Stimulated activated CD8-positive, alpha-beta memory T cell treated with anti-CD3 and anti-CD28 coated beads, Interleukin-12 subunit alpha, Interleukin-12 subunit beta, amount 100 ng/mL, for 4 hours (primary cell): Measurements from ENCODE around the gene FBXO36.
"Not testable (repeated sequence)": the region's sequence is repeated elsewhere in the genome, so short reads cannot be mapped to it uniquely, and the experiment has no call there.

Experiments used
- DNase-seq: peaks from one replicate; pipeline ENCODE4 v3.0.0-alpha.2; 2020; ENCODE audit warnings: low read depth

Gene FBXO36, protein sequence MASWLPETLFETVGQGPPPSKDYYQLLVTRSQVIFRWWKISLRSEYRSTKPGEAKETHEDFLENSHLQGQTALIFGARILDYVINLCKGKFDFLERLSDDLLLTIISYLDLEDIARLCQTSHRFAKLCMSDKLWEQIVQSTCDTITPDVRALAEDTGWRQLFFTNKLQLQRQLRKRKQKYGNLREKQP

DNA sequence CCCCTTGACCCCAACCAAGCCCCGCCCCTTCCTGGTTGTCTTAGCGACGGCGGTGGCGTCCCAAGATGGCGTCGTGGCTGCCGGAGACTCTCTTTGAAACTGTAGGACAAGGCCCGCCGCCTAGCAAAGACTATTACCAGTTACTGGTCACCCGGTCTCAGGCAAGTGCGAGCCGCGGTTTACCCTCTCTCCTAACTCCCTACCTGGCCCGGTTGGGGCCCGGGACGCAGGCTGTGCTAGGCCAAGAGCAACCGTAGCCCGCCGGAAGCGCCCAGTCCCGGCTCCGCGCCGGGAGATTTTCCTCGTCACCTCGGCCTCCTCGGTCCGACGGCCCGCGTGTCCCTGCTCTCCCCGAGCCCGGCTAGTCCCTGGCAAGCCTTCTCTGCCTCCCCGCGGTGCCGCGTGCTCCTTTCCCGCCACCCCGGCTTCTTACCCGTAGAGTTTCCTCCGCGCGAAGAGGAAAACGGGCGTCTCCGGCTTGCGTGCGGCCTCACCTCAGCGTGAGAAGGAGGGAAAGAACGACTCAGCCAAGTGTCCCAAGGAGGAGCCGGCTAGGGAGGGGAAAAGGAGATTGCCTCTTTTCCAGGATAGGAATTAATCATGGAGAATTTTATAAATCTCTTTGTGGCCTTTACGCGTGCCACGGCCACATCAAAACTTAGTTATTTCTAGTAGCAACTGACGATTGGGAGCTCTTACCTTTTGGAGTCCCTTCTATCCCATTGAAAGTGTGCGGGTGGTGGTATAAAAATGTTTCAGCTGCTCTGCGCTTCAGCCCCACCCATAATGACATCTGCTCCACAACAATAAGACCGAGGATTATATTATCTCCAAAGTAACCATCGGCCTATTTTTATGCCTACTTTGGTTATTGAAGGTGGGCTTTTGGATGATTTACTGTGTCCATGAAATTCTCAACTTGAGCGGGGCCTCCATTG, at the start of gene FBXO36:
Gene FBXO36 (plus strand): TSS at position 55 of the 938 bp plus-strand sequence. CDS start 11 bp downstream, at position 66.
- peak; percentile 84 for DNase-seq

DNA sequence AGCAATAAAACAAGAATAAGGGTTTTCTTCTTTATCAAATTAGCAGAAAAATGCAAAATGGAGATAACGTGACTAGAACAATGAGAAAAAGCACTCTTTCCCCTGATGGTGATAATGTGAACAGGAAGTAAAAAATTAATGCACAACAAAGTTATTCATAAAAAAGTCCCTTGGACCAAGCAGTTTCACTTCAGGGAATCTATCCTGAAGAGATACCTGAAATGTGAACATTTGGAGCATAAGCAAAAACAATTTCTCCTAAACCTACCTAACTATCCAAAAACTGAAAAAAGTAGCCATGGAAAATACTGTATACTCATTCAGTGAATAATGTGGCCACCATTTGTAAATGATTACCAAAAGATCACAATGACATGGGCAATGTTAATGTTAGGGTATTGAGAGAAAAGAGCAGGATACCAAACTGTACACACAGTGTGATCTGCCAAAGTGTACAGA, 49.2 kb upstream of the FBXO36 start:
- no peak for DNase-seq

DNA sequence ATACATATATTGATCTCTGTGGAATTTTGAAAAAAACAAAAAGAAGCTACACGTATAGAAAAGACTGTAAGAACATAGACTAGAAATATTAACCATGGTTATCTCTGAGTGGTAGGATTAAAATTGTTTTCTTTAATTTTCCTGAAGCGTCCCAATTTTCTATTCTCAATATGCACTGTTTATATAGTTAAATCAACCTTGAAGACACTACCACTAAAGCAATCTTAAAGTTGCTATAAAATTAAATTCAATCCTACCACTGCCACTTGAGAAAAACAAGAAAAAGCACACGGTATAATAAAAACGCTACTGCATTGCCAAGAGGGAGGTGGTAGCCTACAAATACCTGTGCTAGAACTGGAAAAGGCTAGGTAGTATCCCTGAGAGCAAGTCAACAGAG, 47.7 kb upstream of the FBXO36 start:
- no peak for DNase-seq

DNA sequence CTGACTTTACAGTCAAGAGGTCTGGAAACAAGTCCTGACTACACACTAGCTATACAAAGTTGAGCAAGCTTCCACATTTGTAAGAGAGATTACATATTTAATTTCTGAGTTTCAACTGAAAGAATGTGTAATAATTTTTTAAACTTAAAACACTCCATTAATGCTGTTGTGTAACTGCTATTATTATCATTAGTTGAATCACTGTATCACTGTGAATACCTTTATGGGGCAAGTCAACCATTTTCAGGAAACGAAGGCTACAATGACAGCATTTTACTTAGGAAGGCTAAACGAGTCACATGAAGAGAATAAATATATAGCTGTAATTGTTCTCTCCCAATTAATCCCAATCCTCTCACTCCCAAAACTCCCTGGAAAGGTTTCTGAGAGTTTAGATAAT, 46.8 kb upstream of the FBXO36 start:
- DNase-seq = no peak

DNA sequence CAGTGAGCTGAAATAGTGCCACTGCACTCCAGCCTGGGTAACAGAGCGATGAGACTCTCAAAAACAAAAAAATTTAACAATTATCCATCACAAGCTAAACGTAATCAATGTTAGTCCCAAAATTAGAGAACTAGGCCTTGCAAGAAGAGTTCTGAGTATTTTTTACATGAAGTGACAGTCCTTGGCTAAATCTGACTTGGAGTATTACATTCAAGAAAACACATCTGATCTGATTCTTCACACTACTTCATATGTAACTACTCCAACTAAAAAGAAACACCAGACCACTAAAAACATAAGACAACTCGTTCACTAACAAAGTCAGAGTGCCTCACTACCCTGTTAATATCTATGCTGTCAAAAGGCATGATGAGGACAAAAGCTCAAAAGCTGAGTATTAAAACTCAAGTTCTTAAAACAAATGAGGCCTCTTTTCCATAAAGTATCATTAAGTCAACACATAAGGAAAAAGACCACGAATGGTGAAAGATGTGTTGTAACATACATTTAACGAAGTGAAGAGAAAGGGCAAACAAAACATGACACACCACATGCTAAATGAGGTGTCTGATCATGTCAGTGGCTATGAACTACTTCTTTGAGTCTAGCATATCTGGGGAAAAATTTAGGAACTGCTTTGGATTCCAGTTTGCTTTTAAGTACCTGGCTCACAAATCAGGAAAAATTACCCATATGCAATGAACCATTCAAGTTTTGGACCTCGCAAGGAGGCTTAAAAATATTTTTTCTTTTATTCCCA, 42.9 kb upstream of the FBXO36 start:
- DNase-seq = no peak

DNA sequence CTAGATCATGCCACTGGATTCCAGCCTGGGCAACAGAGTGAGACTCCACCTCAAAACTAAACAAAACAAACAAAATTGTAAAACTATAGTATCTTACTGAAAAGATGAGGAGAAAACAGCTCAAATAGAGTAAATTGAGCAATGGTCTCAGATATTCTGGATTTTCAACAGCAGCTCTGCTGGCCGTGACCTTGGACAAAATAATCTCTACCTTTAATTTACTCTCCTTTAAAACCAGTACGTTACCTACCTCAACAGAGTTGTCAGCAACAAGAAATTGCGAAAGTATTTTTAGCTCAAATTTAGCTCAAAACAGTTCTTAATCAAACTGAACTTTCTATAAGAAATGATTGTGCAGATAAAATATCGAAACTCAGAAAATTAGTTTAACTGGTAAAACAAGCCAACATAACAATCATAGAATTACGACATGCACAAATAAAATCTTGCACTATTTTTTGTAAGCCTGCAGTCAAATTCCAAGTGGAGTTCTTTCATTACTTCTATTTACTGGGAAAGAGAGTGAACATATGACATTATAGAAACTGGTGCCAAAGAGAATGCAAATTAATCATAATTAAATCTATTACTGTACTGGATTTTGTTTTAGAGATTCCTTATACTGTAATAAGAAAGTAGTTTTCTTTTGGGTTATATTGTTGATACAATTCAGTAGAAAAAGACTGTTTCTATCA, 41.3 kb upstream of the FBXO36 start:
- no peak for DNase-seq

DNA sequence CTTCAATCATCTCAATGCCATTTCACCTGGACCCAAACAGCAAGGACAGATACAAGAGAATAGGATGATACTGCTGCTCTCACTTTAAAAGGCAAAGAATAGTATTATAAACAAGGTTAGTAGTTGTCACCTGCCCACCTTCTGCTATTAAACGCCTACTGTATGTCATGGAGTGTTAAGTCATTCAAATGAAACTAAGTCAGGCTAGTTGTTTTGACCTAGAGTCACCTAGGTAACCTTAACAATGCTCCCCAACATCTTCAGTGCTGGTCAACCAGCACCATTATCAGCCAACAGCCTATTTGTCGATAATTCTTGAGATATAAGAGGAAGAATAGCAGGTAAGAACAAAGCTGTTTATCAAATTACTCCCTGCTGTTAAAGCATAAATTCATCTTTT, 39.7 kb upstream of the FBXO36 start:
- DNase-seq = no peak

DNA sequence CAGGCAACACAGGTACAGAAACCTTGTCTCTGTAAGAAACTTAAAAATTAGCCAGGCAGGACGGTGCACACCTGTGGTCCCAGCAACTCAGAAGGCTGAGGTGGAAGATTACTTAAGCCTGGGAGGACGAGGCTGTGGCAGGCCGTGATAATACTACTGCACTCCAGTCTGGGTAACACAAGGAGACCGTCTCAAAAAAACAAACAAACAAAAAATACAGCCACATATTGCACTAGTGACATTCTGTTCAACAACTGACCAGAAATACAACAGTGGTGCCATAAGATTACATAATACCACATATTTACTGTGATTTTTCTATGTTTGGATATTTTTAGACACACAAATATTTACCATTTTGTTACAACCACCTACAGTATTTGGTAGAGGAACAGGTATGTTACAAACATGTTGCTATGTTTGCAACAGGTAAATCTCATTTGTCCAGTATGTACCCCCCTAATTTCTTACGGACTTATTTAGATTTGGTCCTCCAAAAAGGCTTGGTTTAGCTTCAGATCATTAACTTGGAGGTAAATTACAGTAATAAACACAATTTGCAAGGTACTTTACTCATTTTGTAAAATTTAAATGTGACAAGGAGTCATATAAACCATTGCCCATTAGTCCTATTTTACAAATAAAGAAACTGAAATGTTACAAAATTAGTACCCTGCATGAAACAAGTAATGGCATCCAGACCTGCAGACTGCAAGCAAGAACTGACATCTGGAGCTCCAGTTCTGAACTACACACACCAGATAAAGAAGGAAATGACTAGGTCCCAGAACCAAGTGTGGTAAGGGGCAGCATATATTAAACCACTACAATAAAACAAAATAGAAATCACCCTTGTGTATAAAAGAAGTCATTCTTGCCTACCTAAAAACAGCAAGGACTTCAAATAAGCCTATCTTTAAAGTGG, 37.3 kb upstream of the FBXO36 start:
- DNase-seq = no peak

DNA sequence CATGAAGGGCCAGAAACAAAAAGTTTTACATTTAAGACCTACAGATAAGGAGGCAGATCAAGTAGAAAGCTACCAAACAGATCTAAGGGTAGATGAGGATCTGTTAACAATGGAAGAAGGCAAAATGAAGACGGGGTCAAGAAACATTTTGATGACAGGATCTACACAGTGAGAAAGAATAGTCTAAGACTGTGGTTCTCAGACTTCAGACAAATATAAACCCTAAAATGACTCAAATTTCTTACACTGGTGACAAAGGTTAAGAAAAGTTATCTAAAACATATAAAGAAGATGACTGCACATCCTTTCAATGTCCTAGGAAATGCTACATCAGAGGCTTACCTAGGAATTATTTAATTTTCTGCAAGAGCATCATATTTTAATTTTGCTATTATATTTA, 34.9 kb upstream of the FBXO36 start:
- no peak for DNase-seq

DNA sequence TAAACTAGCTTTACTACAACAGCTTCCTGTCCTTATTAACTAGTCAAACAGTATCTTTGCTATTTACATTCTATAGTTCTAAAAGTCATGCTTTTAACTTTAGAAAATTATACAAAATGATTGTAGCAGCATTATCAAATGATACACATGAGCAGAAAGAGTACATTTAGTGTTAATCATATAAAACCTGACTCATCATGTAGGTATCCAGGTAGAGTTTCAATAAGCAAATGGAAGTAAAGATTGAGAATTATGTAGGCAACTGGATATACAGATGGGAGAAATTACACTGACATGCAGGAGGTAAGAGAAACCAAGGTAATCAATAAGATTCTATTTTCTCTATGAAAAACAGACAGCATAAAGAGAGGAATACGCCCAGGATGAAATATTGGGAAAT, 34.3 kb upstream of the FBXO36 start:
- DNase-seq = no peak

DNA sequence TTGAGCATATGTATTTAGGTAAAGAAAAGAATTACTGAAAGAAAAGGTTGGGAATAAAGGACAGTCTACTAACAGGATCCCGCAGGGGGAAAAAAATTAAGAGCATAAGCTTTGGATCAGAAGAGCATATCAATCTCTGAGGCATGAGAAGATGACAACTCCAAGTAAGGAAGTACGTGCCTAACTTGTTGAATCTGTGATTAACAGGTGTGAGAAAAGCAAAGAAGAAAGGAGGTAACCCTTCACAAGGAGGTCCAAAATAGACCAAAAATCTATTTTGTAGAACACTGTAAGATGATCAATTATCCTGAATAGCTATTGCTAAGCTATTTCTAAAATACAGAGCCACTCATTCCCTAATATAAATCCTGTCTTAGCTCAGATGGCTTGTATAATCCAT, 33.3 kb upstream of the FBXO36 start:
- DNase-seq = no peak

DNA sequence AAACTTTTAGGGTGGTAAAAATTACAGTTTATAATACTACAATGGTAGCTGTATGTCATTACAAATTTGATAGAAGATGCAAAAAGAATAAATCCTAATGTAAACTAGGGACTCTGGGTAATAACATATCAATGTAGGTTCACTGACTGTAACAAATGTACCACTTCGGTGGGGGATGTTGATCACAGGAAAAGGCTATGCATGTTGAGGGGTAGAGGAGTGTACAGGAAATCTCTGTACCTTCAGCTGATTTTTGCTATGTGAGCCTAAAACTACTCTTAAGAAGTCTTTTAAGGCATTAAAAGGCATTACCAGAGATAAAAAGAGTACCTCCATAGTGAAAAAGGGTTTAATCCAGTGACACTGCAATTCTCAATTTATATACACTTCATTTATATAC, 25.4 kb upstream of the FBXO36 start:
- no peak for DNase-seq

DNA sequence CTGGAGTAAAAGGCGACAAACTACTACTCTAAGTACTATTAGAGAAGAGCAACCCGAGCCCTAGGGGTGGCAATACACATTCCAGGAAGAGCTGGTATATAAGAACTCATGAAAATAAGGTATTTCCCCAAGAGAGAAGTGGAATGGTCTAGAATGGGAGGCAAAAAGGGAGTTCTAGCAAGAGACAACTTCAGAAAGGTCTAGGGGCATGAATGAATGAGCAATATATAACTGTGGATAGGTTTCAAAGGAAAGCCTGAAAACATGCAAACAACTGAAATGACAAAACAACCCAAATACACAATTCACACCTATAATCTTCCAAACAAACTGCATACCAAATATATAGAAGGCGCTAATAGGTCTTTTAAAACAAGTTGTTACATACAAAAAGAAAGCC, 22.7 kb upstream of the FBXO36 start:
- no peak for DNase-seq

DNA sequence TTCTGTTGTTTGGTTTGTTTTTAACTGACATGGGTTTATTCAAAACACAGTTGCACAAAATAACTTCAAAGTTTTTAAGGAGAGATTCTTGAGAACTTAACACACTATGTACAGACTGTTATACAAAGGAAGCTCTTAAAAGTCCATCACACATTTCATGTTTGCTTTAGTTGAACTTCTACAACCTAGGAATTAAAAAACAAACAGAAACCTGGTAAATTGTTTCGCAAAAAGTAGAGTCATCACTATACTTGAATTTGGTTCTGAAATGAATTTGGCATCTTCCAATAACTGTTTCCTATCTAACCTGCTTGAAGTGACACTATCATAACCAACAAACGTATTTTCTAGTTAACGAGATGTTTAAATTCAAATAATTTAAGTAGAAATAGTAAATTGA, 22.3 kb upstream of the FBXO36 start:
- no peak for DNase-seq

DNA sequence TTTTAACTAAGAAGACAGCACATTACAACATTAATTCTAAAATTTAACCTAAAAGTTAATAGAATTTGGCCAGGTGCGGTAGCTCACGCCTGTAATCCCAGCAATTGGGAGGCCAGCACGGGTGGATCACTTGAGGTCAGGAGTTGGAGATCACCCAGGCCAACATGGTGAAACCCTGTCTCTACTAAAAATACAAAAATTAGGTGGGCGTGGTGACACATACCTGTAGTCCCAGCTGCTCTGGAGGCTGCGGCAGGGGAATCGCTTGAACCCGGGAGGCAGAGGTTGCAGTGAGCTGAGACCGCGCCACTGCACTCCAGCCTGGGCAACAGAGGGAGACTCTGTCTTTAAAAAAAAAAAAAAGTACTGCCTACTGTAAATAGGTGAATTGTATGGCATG, 21.8 kb upstream of the FBXO36 start:
- not testable (repeated sequence) for DNase-seq

DNA sequence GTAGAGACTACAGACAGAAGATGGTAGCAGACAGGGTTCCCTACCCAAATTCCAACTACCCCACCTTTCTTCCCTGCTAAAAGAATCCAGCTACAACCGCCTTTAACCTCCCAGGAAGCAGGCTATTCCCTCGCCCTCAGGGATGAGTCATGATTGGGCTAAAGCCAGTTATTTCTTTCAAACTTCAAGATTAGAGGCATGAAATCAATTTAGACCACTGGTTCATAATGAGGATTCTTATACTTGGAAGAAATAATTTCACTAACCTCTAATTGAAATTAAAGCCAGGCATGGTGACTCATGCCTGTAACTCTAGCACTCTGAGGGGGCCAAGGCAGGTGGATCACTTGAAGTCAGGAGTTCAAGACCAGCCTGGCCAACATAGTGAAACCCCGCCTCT, 20.5 kb upstream of the FBXO36 start:
- no peak for DNase-seq

DNA sequence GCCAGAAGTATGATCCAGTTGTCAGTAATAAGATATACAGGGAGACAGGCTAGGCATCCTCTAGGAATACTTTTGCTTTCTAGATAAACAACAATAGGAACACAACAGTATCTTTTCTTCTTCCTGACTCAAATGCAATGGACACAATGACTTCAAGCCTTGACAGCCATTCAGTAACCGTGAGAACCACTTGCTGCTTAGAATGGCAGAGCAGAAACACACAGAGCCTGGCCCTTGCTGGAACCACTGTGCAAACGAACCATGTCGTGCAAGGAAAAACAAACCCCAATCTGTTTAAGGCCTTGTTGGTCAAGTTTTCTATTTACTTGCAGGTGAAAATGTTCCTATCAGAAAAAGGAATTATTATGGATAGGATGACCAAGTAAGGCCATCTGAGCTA, 19.3 kb upstream of the FBXO36 start:
- no peak for DNase-seq

DNA sequence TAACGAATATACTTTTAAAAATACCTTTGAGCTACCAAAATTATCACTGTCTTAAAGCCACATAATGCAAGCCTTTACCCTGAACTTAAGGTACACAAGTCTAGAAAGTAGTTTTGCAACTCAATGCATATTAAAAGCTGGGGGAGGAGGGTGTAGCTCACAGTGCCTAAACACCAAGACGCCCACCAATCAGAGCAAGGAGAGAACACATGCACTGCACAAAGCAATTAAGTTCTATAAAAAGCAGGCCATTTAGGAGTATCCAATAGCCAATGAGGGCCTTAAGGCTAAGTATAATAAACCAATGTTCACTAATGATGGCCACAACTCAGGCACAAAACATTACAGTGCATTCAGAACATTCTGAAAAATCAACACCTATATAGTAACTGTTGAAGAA, 16.7 kb upstream of the FBXO36 start:
- no peak for DNase-seq

DNA sequence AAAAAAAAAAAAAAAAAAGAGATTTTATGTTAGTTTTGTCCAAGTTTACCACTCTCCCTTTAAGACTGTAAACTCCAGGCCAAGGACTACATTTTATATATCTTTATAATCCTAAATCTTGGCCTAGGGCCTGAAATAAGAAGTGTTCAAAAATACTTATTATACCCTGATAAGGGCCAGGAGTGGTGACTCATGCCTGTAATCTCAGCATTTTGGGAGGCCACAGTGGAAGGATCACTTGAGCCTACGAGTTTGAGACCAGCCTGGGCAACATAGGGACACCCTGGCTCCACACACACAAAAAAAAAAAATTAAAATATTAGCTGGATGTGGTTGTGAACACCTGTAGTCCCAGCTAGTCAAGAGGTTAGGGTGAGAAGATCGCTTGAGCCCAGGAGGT, 13.2 kb upstream of the FBXO36 start:
- no peak for DNase-seq

DNA sequence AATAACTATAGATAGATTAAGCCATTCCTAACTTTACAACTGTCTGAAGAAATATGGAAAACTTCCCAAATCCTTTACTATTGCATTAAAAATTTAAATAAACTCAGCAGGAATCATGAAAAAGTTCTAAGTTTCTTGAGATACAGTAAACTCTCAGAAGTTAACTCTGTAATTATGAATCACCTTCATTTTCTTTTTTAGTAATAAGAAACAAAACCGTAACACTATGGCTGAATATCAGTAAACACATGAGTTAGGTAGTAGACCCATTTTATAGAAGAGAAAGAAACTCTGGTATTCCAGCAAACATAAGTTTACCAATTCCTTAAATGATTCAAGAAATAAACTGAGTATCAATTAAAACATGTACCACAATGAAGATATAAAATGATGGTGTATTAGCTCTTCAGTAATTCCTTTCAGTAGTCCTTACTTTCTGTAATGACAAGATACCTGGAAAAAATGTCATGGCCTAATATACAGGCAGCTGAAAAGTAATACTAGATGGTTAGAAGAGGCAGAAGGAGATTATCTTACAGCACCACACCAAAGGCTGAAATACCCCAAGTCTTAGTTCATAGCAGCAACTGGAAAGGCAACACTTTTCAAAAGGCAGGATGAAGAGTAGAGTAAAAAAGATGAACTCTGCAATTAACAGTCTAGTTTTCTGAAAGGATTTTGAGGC, 12.0 kb upstream of the FBXO36 start:
- DNase-seq = no peak
